IPS-11a (cell line): ENCODE results near the gene CNTN4.
"Not testable (repeated sequence)": the region's sequence is repeated elsewhere in the genome, so short reads cannot be mapped to it uniquely, and the experiment has no call there.

Experiments used
- H3K4me3 ChIP-seq: one replicate; pipeline ENCODE4 v1.5.1; 2013; ENCODE audit warnings: low read depth, low read length, control low read depth

The CNTN4 gene

GRCh38 chr3:2945121-2945520 is 846.5 kb downstream of the CNTN4 start:
- H3K4me3 ChIP-seq: no peak overlapping the region

- no peak overlapping the region for H3K4me3 ChIP-seq
Measured at GRCh38 chr3:2947536-2947935, 848.9 kb downstream of the CNTN4 start.

- no peak overlapping the region for H3K4me3 ChIP-seq
Measured at GRCh38 chr3:2948882-2949281, 850.2 kb downstream of the CNTN4 start.

GRCh38 chr3:2950159-2950558 is 851.5 kb downstream of the CNTN4 start:
- no peak overlapping the region for H3K4me3 ChIP-seq

GRCh38 chr3:2957115-2957514 is 858.4 kb downstream of the CNTN4 start:
- no peak overlapping the region for H3K4me3 ChIP-seq

GRCh38 chr3:2958551-2958950 is 859.9 kb downstream of the CNTN4 start:
- no peak overlapping the region for H3K4me3 ChIP-seq

GRCh38 chr3:2961576-2961975 is 862.9 kb downstream of the CNTN4 start:
- no peak overlapping the region for H3K4me3 ChIP-seq

GRCh38 chr3:2967871-2968270 is 869.2 kb downstream of the CNTN4 start:
- H3K4me3 ChIP-seq: no peak overlapping the region

GRCh38 chr3:2968475-2968874 is 869.8 kb downstream of the CNTN4 start:
- no peak overlapping the region for H3K4me3 ChIP-seq

GRCh38 chr3:2976212-2976611 is 877.5 kb downstream of the CNTN4 start:
- no peak overlapping the region for H3K4me3 ChIP-seq

GRCh38 chr3:2976796-2977195 is 878.1 kb downstream of the CNTN4 start:
- H3K4me3 ChIP-seq: no peak overlapping the region

GRCh38 chr3:2978977-2979732 is 880.5 kb downstream of the CNTN4 start:
- H3K4me3 ChIP-seq: no peak overlapping the region

GRCh38 chr3:2984005-2984830 is 885.6 kb downstream of the CNTN4 start:
- H3K4me3 ChIP-seq: no peak overlapping the region

- H3K4me3 ChIP-seq: no peak overlapping the region
Measured at GRCh38 chr3:2984831-2985220, 886.2 kb downstream of the CNTN4 start.

GRCh38 chr3:2985479-2985878 is 886.8 kb downstream of the CNTN4 start:
- no peak overlapping the region for H3K4me3 ChIP-seq

GRCh38 chr3:2992534-2992933 is 893.9 kb downstream of the CNTN4 start:
- no peak overlapping the region for H3K4me3 ChIP-seq

- H3K4me3 ChIP-seq: not testable (repeated sequence)
Measured at GRCh38 chr3:2993130-2993529, 894.5 kb downstream of the CNTN4 start.

GRCh38 chr3:2993736-2994135 is 895.1 kb downstream of the CNTN4 start:
- no peak overlapping the region for H3K4me3 ChIP-seq

GRCh38 chr3:2995195-2995594 is 896.5 kb downstream of the CNTN4 start:
- H3K4me3 ChIP-seq: no peak overlapping the region

GRCh38 chr3:3005146-3005744 is 906.6 kb downstream of the CNTN4 start:
- no peak overlapping the region for H3K4me3 ChIP-seq

- H3K4me3 ChIP-seq: no peak overlapping the region
Measured at GRCh38 chr3:3013317-3014052, 914.8 kb downstream of the CNTN4 start.
